Endothelial cell of umbilical vein (primary cell): ENCODE data around the gene CLINT1. TPM values are rescaled to one million over a fixed set of nuclear protein-coding genes. Genes with fewer than 3 reads are reported as not detected.

Experiments used
- BruUV-seq: library from RNA; stranded (reverse); fragments of 400-500 nt; replicated peaks from 2 replicates; lab custom pipeline; 2021; lab: Mats Ljungman, UMichigan
- CTCF ChIA-PET: fragments of 300-600, 350-600 bp; sonication (Branson Sonifier 250); formaldehyde crosslinking; loops from one replicate; lab custom pipeline; 2021; ENCODE audit warnings: antibody characterized with exemption, inconsistent platforms; lab: Charles Lee
- POLR2A ChIA-PET: fragments of 300-600, 350-600 bp; sonication (Branson Sonifier 250); formaldehyde crosslinking; loops from one replicate; lab custom pipeline; 2021; ENCODE audit warnings: antibody characterized with exemption, inconsistent platforms; lab: Charles Lee
- DNase-seq: peaks from one replicate; pipeline ENCODE4 v3.0.0-alpha.2; 2011; ENCODE audit warnings: low read depth, low spot score
- FAIRE-seq: peaks from 2 replicates; lab custom pipeline; 2011; peaks lifted over from hg19 to GRCh38; lab: Jason Lieb, UNC
- H2AFZ ChIP-seq: 2 replicates; pipeline ENCODE4 v1.6.0; 2012; ENCODE audit warnings: low read depth, low read length, control low read depth, inconsistent platforms
- H3K27ac ChIP-seq: 2 replicates; pipeline ENCODE4 v1.5.1; 2011; ENCODE audit warnings: low read depth, mild to moderate bottlenecking, control low read depth, low read length, moderate library complexity; ENCODE audit not compliant: insufficient read depth
- H3K27me3 ChIP-seq, 2 experiments: 2 replicates each; pipeline versions ENCODE4 v1.6.0 to v1.6.1; 2011; ENCODE audit warnings: low read length in 2 of 2, mixed read lengths in 1 of 2; ENCODE audit not compliant: control insufficient read depth in 2 of 2, insufficient read depth in 2 of 2
- H3K36me3 ChIP-seq, 2 experiments: 2 replicates in 1 of 2; 3 replicates in 1 of 2; pipeline ENCODE4 v1.5.1; 2011; ENCODE audit warnings: low read length in 2 of 2, mild to moderate bottlenecking in 1 of 2, moderate library complexity in 1 of 2; ENCODE audit not compliant: control insufficient read depth in 2 of 2, insufficient read depth in 2 of 2; ENCODE audit errors: extremely low read depth in 1 of 2
- H3K4me1 ChIP-seq: 3 replicates; pipeline ENCODE4 v1.5.1; 2011; ENCODE audit warnings: mild to moderate bottlenecking, low read length; ENCODE audit not compliant: control insufficient read depth, insufficient read depth; ENCODE audit errors: extremely low read depth
- H3K4me2 ChIP-seq: 2 replicates; pipeline ENCODE4 v1.6.1; 2011; ENCODE audit warnings: low read length, control low read depth, mixed read lengths; ENCODE audit not compliant: insufficient read depth
- H3K4me3 ChIP-seq, 3 experiments: fragments of 200-600 bp in 1 of 3; sonication (generic), shearing (Covaris generic) in 1 of 3; replicated peaks in 1 of 3; 2 replicates each; pipeline ENCODE4 v1.5.1; 2011 to 2016; ENCODE audit warnings: control low read depth in 3 of 3, low read length in 3 of 3, mild to moderate bottlenecking in 2 of 3, inconsistent platforms in 1 of 3, low read depth in 1 of 3, moderate library complexity in 1 of 3; ENCODE audit not compliant: insufficient read depth in 1 of 3
- H3K79me2 ChIP-seq: 2 replicates; pipeline ENCODE4 v1.6.0; 2012; ENCODE audit warnings: low read length, inconsistent platforms; ENCODE audit not compliant: control insufficient read depth, insufficient read depth
- H3K9ac ChIP-seq: replicated peaks from 2 replicates; pipeline ENCODE3; 2011; ENCODE audit warnings: low read length, control low read depth; ENCODE audit not compliant: insufficient read depth; ENCODE audit errors: extremely low read depth
- H3K9me1 ChIP-seq: replicated peaks from 3 replicates; pipeline ENCODE4 v1.6.0; 2011; ENCODE audit warnings: mild to moderate bottlenecking, low read length; ENCODE audit not compliant: control insufficient read depth, insufficient read depth; ENCODE audit errors: extremely low read depth
- H3K9me3 ChIP-seq: replicated peaks from 2 replicates; pipeline ENCODE4 v1.5.1; 2012; ENCODE audit warnings: low read length, inconsistent platforms; ENCODE audit not compliant: control insufficient read depth, insufficient read depth
- H4K20me1 ChIP-seq: replicated peaks from 2 replicates; pipeline ENCODE3; 2011; ENCODE audit warnings: mild to moderate bottlenecking, low read length; ENCODE audit not compliant: control insufficient read depth, insufficient read depth; ENCODE audit errors: extremely low read depth
- EZH2 ChIP-seq: IDR thresholded peaks from 2 replicates; pipeline ENCODE4 v1.6.1; 2012; ENCODE audit warnings: borderline replicate concordance, low read depth, mild to moderate bottlenecking, moderate library complexity, low read length, inconsistent platforms; ENCODE audit not compliant: severe bottlenecking
- FOS ChIP-seq: IDR thresholded peaks from 2 replicates; pipeline ENCODE4 v1.6.1; 2011; ENCODE audit warnings: mild to moderate bottlenecking, low read length, moderate library complexity, borderline replicate concordance; ENCODE audit not compliant: insufficient read depth
- GATA2 ChIP-seq: IDR thresholded peaks from 2 replicates; pipeline ENCODE4 v1.7.0; 2011; ENCODE audit warnings: low read depth, mild to moderate bottlenecking, moderate library complexity, mixed read lengths, low read length; ENCODE audit not compliant: insufficient read length, insufficient read depth
- JUN ChIP-seq: IDR thresholded peaks from 2 replicates; pipeline ENCODE4 v1.6.1; 2011; ENCODE audit warnings: borderline replicate concordance, low read depth; ENCODE audit not compliant: insufficient read length, insufficient read depth
- MAX ChIP-seq: IDR thresholded peaks from 2 replicates; pipeline ENCODE4 v1.6.1; 2011; ENCODE audit not compliant: insufficient read depth, insufficient read length
- POLR2A ChIP-seq: IDR thresholded peaks from 2 replicates; pipeline ENCODE4 v1.6.1; 2012; ENCODE audit warnings: low read depth, mild to moderate bottlenecking, control low read depth, low read length
- POLR2AphosphoS5 ChIP-seq: IDR thresholded peaks from 2 replicates; pipeline ENCODE4 v1.6.1; 2012; ENCODE audit warnings: low read depth, mild to moderate bottlenecking, control low read depth, low read length, moderate library complexity; ENCODE audit not compliant: insufficient read depth
- dilution Hi-C: fragments of 300-500 bp; cut with MboI; formaldehyde crosslinking; loops from one replicate; pipeline ENCODE4 v1.15.0; 2019; ENCODE audit warnings: low sequenced_read_pairs; ENCODE audit not compliant: extremely low pct_ligation_motif_present
- intact Hi-C: fragments of 100-400 bp; cut with micrococcal nuclease; formaldehyde crosslinking; loops from one replicate; pipeline ENCODE4 v1.10.0; 2022
- polyA plus RNA-seq, 4 experiments: library from polyadenylated mRNA; depleted of rRNA in 3 of 4; stranded (reverse) in 3 of 4; unstranded in 1 of 4; fragments of >200 nt; gene quantifications; 2 replicates each; pipeline versions ENCODE4 v1.2.1 to v1.2.3, GENCODE V29; 2011 to 2012; ENCODE audit warnings: missing spikeins in 1 of 4
- total RNA-seq: library from RNA; stranded (reverse); gene quantifications from 2 replicates; pipeline ENCODE4 v1.2.3, GENCODE V29; 2021
- TF ChIP-seq, protein P1 (sequence below), 2 donors: IDR thresholded peaks; 1 replicate in 1 of 2; 2 replicates in 1 of 2; pipeline ENCODE4 v1.5.1; 2011; ENCODE audit warnings: low read length in 2 of 2, mild to moderate bottlenecking in 2 of 2, moderate library complexity in 2 of 2, control low read depth in 1 of 2, inconsistent platforms in 1 of 2, low read depth in 1 of 2; ENCODE audit not compliant: insufficient read depth in 1 of 2; ENCODE audit errors: extremely low read depth in 1 of 2

The CLINT1 gene
- total and polyA plus RNA-seq, 2 donors (not counting 3 experiments of a cell fraction or from before 2014, with no cell fraction given): 76.6 to 158 TPM

GRCh38 chr5:157764531-157764930, 94.4 kb downstream of the CLINT1 start:
- Histone ChIP-seq H3K36me3 (peaks cover 0 to 1% of the 10 kb centered on the region in 2 experiments), H3K27ac (no peak overlapping the region), H3K4me1 (no peaks in the 10 kb centered on the region), H3K9ac (no peak overlapping the region), H3K4me3 (no peak overlapping the region), H3K79me2 (no peaks in the 10 kb centered on the region), H3K9me3 (no peaks in the 10 kb centered on the region), H3K4me2 (no peak overlapping the region), H4K20me1 (no peaks in the 10 kb centered on the region), H2AFZ (no peak overlapping the region), H3K9me1 (no peaks in the 10 kb centered on the region), H3K27me3 (no peaks in the 10 kb centered on the region)
- dilution Hi-C loops: no loop called here
- TF ChIP-seq POLR2A (no peak), GATA2 (no peak), FOS (no peak), EZH2 (no peak), MAX (no peak), POLR2AphosphoS5 (no peak), JUN (no peak)
- TF ChIP-seq, protein P1, sequence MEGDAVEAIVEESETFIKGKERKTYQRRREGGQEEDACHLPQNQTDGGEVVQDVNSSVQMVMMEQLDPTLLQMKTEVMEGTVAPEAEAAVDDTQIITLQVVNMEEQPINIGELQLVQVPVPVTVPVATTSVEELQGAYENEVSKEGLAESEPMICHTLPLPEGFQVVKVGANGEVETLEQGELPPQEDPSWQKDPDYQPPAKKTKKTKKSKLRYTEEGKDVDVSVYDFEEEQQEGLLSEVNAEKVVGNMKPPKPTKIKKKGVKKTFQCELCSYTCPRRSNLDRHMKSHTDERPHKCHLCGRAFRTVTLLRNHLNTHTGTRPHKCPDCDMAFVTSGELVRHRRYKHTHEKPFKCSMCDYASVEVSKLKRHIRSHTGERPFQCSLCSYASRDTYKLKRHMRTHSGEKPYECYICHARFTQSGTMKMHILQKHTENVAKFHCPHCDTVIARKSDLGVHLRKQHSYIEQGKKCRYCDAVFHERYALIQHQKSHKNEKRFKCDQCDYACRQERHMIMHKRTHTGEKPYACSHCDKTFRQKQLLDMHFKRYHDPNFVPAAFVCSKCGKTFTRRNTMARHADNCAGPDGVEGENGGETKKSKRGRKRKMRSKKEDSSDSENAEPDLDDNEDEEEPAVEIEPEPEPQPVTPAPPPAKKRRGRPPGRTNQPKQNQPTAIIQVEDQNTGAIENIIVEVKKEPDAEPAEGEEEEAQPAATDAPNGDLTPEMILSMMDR (IDR thresholded peaks at IDR 0.05; ENCODE audit: extremely low read depth in 1 of 2, insufficient read depth in 1 of 2, low read depth in 1 of 2, low read length in 2 of 2): no peak
- DNase-seq (no peak), FAIRE-seq (no peak)
- ChIA-PET CTCF (interaction anchor here (4.1 to 7.1 kb wide), 2 partner anchors 185 to 231 kb away, joined by 29 to 48 read pairs; no protein-coding TSS in a partner anchor), POLR2A (no interaction called here)
- intact Hi-C loops: no loop called here
- no TSS peak for BruUV-seq
